Keratinocyte (primary cell): ENCODE results near the gene SLC39A1.

Experiments
- CTCF ChIP-seq, 3 experiments: IDR thresholded peaks in 1 of 3; conservative IDR thresholded peaks in 1 of 3; optimal IDR thresholded peaks in 1 of 3; 2 replicates in 2 of 3; 3 replicates in 1 of 3; pipeline versions ENCODE3 to v1.5.1; 2011; ENCODE audit warnings: low read length in 3 of 3, mild to moderate bottlenecking in 3 of 3, moderate library complexity in 2 of 3, control low read depth in 1 of 3, inconsistent platforms in 1 of 3; ENCODE audit not compliant: insufficient read depth in 2 of 3; ENCODE audit errors: extremely low read depth in 1 of 3
- EZH2 ChIP-seq: IDR thresholded peaks from one replicate; pipeline ENCODE4 v1.6.1; 2012; ENCODE audit warnings: inconsistent platforms, mild to moderate bottlenecking, low read length, moderate library complexity

- TF ChIP-seq CTCF (optimal IDR thresholded peaks at IDR 0.05 in 1 of 3, IDR thresholded peaks at IDR 0.05 in 1 of 3, conservative IDR thresholded peaks at IDR 0.05 in 1 of 3; ENCODE audit: extremely low read depth in 1 of 3, insufficient read depth in 2 of 3, low read length in 3 of 3) (no peak), EZH2 (no peak)
Measured at GRCh38 chr1:153958961-153959260, 4.4 kb downstream of the SLC39A1 start.
